Hematopoietic multipotent progenitor cell (in vitro differentiated cells): ENCODE measurements around the gene ZER1. TPM values are rescaled to one million over a fixed set of nuclear protein-coding genes. Genes with fewer than 3 reads are reported as not detected.
A peak's percentile ranks its signal among the peaks of the same experiment; 100 is the strongest.
"Not testable (repeated sequence)": the region's sequence is repeated elsewhere in the genome, so short reads cannot be mapped to it uniquely, and the experiment has no call there.

Experiments used
- DNase-seq, 3 donors: peaks; one replicate each; pipeline ENCODE4 v3.0.0-alpha.2; 2011 to 2015; ENCODE audit warnings: low read depth in 2 of 3, low spot score in 2 of 3
- total RNA-seq: library from RNA; depleted of rRNA; stranded (reverse); fragments of >200 nt; gene quantifications from one replicate; pipeline ENCODE4 v1.2.3, GENCODE V29; 2012

The ZER1 gene
- total RNA-seq, 1 donor, result 73.2 TPM

DNA sequence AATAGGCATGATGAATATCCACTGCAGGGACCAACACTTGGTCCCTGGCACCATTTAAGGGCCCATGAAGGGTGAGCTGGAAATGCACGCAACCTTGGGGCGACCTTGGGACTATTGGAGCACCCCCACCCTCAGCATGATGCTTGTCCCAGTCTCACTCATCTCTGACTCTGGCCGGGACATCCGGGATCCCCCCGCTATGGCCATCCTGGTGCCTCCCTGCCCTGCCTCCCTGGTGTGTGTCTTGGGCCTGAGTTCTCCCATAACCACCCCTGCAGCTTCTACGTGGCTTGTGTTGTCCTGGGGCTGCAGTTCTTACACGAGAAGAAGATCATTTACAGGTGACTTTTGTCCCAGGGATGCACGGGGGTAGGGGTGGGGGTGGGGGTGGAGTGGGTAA lies 53.7 kb downstream of the ZER1 start:
- no peak for DNase-seq

DNA sequence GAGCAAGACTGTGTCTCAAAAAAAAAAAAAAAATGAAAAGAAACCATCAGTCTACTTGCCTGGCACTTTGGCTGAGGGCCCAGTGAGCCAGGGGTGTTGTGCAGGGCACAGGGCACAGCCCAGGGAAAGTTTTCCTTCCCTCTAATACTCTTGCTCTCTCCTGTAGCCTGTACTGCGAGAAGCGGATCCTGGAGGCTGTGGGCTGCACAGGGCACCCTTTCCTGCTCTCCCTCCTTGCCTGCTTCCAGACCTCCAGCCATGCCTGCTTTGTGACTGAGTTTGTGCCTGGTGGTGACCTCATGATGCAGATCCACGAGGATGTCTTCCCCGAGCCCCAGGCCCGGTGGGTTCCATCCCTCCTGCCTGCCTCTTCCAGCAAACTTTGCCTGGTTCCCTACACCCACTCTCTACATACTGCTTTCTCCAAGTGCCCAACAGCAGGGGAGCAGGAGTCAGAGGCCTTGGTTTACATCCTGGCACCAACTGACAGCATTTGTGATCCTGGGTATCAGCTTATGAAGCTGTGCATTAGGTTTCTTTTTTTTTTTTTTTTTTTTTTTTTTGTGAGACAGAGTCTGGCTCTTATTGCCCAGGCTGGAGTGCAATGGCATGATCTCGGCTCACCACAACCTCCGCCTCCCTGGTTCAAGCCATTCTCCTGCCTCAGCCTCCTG lies 55.0 kb downstream of the ZER1 start:
- no peak for DNase-seq

DNA sequence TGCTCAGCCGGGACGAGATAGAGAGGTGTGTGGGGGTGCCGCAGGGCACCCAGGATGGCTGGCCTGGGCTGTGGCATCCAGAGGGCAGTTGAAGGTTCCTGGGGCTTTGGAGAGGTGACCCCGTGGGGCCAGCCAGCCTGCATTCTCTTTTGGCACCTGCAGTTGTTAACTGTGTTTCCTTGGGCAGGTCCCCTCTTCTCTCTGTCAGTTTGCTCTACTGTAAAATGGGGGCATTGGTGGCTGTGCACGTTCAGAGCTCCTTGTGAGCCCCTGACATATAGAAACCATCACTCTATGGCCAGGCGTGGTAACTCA lies 56.3 kb downstream of the ZER1 start:
- no peak for DNase-seq

DNA sequence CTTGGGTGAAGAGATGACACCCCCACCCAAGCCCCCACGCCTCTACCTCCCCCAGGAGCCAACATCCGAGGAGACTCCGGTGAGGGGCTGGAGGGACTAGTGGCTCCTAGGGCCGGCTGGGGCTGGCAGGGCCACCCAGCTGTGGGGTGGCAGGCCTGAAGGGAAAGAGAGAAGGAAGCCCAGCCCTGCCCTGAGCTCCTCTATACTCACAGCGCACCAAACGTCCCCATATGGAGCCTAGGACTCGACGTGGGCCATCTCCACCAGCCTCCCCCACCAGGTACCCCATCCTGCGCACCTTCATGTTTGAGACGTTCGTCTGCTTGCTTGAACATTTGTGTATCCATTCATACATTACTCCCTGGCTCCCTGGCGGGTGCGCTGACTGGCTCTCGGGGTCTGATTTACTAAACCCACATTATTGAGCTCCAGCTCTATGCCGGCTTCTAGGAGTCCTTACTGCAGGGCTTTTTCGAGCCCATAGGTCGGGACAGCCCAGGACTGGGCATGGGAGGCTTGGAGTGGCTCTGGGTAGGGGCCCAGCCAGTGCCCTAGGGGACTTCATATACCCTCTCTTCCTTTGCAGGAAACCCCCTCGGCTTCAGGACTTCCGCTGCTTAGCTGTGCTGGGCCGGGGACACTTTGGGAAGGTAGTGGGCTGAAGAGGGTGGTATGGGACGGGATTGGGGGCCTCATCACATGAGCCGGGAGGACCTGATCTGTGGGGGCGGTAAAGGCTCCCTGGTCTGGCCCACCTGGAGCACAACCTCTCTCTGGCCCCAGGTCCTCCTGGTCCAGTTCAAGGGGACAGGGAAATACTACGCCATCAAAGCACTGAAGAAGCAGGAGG lies 56.9 kb downstream of the ZER1 start:
- DNase-seq, result no peak

DNA sequence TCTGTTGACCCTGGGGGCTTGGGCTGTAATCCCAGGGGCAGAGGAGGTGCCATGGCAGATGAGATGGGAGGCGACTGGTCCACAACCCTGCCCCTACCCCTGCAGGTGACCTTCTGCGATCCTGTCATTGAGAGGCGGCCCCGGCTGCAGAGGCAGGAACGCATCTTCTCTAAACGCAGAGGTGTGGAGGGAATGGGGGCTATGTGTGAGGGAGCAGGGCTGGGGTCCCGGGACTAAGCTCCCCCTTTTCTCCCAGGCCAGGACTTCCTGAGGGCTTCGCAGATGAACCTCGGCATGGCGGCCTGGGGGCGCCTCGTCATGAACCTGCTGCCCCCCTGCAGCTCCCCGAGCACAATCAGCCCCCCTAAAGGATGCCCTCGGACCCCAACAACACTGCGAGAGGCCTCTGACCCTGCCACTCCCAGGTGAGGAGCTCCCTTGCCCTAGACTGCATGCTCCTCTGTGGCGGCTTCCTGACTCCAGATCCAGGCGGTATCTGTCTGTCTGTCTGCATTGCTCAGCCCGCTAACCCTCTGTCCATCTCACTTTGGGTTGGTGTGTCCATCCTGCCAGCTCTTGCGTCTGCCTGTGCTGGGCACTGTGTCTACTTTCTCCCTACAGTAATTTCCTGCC lies 57.7 kb downstream of the ZER1 start:
- DNase-seq, result no peak

DNA sequence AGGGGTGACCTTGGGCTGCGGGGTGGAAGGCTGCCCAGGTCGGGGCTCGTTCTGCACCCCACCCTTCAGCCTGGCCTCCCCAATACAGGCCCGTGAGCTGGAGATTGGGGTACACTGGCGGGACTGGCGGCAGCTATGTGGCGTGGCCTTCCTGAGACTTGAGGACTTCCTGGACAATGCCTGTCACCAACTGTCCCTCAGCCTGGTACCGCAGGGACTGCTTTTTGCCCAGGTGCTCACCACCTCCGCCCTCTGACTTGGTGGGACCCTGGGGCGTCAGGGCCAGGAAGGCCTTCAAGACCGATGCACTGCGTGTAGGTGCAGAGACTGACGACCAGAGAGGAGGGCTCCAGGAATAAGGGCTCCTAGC lies 58.3 kb downstream of the ZER1 start:
- DNase-seq, result no peak

DNA sequence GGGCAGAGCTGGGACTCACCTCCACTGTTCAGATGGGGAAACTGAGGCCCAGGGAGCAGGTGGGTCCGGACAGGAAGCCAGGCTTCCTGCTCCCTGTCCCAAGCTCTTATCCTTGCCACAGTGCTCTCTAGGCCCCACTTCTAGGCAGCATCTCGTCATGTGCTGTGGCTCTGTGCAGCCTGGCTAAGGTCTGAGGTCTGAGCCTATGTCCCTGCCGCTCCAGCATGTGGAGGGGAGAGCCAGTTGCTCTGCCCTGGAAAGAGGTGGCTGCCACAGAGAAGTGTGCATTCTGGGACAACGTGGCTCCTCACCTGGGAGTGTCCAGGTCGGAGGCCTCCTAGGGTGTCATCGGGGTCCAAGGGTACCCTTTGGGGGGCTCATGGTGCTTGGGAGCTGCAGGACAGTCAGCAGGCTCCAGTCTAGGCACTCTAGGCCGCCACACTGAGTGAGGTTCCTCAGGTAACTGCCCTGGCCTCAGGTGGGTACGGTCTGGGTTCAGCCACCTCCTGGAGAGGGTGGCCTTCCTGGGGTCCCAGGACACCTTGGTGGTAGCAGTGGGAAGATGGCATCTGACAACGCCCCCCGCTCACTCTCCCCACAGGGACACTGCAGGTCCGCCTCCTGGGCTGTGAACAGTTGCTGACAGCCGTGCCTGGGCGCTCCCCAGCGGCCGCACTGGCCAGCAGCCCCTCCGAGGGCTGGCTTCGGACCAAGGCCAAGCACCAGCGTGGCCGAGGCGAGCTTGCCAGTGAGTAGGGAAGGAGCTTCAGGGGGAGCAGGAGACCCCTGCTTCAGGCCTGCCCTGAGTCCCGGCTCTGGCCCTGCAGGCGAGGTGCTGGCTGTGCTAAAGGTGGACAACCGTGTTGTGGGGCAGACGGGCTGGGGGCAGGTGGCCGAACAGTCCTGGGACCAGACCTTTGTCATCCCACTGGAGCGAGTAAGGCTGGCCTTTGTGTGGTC lies 59.0 kb downstream of the ZER1 start:
- DNase-seq, result no peak

DNA sequence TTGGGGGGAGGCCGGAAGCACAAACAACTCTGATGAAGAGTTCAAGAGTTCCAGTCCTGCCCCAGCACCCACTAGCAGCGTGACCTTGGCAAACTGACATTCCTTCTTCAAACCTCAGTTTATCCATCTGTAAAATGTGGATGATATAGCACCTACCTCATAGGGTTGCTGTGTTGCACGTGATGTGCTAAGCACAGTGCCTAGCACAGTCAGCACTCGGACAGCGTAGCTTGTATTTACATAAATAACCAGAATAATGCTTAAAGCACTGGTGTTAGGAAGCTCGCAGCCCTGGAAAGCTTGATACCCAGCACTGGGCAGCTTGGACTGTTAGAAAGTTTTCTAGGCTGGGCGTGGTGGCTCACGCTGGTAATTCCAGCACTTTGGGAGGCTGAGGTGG lies 64.3 kb downstream of the ZER1 start:
- no peak for DNase-seq

DNA sequence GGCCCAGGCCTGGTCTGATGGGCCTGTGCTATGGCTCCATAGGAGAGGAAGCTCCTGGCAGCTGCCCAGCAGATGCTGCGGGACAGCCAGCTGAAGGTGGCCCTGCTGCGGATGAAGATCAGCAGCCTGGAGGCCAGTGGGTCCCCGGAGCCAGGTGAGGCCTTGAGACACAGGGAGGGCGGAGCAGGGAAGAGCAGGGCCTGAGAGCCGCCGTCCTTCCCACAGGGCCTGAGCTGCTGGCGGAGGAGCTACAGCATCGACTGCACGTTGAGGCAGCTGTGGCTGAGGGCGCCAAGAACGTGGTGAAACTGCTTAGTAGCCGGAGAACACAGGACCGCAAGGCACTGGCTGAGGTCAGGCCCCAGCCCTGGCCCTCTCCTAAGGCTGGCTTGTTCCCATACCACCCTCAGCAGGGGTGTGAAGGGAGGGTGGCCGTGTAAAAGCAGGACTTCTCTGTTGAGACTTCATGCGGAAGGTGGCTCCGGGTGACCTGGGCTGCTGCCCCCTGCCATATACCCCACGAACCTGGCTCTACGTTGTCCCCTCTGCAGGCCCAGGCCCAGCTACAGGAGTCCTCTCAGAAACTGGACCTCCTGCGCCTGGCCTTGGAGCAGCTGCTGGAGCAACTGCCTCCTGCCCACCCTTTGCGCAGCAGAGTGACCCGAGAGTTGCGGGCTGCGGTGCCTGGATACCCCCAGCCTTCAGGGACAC lies 64.9 kb downstream of the ZER1 start:
- DNase-seq, result no peak

DNA sequence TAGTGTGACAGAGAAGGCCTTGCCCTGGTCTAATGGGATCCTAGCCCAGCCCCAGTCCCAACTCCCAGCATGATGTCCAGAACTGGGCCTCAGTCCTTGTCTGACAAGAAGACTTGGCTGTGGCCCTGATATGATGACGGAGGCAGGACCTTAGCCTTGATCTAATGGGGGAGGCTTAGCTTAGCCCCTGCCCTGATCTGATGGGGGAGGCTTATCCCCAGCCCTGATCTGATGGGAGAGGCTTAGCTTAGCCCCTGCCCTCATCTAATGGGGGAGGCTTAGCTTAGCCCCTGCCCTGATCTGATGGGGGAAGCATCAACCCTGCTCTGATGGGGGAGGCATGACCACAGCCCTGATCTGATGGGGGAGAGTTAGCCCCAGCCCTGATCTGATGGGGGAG lies 65.7 kb downstream of the ZER1 start:
- no peak for DNase-seq

DNA sequence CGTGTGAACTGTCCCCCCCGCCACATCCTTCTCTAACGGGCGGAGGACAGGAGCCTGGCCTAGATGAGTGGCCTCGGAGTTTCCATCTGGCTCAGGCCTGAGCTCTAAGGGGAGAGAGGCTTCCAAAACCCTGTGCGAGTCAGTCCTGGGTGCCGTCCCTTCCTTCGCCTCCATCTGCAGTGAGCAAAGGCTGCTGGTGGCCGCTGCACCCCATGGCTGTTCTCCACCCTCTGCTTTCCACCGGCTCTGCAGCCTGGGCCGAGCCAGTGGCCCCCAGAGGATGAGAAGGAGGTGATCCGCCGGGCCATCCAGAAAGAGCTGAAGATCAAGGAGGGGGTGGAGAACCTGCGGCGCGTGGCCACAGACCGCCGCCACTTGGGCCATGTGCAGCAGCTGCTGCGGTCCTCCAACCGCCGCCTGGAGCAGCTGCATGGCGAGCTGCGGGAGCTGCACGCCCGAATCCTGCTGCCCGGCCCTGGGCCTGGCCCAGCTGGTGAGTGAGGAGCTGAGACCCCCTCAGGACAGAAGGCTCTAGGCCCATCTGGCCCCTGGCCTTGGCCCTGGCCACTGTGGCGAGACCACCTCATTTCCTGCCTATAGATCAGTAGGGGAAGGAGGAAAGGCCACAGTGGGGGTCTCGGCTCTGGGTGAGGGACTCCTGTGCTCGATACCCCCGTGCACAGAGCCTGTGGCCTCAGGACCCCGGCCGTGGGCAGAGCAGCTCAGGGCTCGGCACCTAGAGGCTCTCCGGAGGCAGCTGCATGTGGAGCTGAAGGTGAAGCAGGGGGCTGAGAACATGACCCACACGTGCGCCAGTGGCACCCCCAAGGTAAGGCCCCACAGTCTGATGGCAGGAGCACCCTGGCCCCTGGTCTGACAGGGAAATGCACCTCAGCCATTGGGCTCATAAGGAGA lies 66.4 kb downstream of the ZER1 start:
- DNase-seq, result no peak

DNA sequence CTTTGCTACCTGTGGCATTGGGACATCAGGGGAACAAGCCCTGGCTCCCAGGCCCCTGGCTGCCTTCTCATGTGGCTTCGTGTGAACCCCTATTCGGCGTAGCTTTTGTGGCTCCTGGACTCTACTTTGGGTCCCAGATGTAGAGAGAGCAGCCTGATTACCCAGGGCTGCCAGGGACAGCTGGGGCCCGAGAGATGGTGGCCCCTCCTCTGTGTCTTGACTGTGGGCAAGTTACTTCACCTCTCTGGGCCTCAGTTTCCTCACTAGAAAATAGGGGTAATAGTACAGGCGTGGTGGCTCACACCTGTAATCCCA lies 67.4 kb downstream of the ZER1 start:
- DNase-seq, result no peak

DNA sequence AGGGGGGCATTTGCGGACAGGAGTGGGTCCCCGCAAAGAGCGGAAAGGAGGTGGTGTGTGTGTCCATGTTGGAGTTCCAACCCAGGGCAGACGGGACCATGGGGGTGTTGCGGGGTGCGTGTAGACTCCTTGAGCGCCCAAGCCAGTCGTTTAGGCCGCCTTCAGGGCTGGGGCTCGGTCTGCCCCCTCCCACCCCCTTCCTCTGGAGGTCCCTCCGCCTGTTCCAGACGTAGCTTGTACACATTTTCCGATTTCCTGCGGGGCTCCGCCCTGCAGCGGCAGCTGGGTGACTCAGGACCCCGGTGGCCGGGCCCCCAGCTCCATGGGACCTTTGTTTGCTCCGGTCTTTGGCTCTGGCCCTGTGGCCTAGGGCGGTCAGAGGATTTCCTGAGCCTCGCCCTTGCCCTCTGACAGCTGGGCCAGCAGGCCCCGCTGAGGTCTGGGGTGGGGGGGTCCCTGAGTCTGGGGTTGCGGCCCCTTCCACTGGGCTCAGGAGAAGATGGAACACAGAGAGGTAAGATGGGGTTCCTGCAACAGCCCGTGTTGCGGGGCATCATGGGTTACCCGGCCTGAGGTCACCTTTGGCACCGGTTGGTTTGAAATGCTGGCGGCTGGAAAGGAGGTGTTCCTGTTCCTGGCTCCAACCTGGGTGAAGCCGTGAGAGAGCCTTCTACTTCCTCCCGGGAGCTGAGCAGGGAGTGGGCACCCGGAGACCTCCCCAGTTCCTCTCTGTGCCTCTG lies 67.9 kb downstream of the ZER1 start:
- DNase-seq, result no peak

DNA sequence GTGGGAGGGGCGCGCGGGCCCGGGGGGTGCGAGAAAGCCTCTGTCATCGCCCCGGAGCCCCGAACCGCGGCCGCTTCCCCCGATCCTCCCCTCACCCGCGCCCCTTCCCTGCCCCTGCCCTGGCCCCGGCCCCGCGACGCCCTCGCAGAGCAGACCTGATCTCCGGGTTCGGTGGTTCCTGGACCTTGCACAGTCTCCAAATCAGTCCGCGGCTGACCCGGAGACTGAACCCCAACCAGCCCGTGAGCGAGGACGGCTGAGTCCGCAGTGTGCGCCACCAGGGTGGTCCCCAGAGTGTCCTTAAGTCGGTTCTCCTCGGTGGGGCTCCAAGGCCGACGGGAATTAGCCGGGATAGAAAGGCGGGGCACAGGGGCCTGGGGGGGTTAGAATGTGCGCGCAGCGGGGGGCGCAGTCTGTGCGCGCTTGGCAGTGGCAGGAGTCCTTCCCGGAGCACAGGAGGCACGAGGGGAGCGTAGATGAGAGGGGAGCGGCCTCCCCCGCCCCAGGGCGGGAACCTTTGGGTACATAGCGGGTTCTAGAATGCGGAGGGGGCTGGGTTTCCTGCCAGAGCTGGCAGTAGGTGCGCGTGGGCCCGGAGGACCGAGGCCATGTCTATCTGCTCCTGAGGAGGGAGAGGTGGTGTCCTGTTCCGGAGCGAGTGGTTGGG lies 68.6 kb downstream of the ZER1 start:
- peak in 2 of 3 donors; percentile 35 to 38 for DNase-seq

DNA sequence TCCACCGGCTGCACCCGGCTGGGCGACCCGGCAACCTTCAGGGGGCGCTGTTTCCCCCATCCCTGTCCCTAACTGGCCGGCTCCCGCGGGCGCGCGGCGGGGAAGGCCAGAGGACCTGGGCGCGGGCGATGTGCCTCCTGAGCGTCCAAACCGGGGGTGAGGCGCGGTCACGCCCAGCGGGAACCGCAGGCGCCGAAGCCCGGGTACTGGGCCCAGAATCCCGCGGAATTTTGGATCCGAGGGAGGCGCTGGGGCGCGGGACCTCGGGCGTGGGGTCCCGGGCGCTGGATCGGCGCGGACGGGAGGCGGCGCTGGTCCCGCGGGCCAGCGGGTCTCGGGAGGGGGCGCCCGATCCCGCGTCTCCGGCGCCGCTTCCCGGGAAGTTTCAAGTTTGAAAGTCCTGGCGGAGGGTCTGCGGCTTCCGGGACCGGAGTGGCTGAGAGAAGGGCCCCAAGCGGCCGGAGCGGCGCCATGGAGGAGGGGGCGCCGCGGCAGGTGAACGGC lies 69.2 kb downstream of the ZER1 start, which contains the start of gene PKN3:
PKN3 (plus strand) TSS at position 59 of the 504 bp plus-strand sequence; CDS start at position 472, 413 bp downstream.
- DNase-seq, result peak; percentile 66 to 88 (median 86)

DNA sequence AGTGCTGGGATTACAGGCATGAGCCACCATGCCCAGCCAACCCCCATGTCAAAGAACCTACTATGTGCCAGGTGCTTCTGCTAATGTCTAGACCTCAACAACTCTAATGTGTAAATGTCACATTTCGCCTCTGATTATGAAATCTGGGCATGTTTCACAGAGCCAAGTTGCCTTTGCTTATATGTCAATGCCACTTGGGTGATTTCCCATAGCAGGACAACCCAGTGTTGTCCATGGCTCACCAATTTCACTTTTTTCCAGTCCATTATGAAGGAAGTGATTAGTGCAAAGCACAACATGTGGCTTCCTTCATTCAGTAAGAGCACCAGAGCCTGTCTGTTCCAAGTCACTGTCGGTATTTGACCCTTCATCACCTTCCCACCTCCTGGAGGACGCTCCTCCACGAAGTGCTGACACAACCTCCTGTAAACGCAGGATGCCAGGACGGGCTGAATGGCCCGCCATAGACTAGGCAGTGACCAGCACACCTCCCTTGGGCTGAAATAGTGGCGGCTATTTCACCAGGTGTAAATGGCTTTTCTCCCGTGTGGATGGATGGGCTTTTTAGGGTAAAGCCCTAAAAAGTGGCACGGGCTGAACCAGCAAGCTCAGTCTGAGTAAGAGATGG lies 70.4 kb downstream of the ZER1 start:
- DNase-seq, result no peak

DNA sequence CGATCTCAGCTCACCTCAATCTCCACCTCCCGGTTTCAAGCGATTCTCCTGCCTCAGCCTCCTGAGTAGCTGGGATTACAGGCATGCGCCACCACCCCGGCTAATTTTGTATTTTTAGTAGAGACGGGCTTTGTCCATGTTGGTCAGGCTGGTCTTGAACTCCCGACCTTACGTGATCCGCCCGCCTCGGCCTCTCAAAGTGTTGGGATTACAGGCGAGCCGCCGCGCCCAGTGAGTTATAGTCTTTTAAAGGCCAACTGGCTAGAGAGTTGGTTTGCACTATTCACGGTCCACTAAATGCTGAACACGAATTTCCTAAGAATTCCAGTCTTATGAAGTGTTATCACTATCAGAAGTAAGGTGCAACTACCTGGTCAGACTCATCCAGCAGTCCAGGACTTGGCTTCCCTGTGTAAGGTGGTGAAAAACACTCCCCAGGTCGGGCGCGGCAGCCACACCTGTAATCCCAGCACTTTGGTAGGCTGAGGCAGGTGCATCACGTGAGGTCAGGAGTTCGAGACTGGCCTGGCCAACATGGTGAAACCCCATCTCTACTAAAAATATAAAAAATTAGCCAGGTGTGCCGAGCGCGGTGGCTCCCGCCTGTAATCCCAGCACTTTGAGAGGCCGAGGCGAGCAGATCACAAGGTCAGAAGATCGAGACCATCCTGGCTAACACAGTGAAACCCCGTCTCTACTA lies 72.5 kb downstream of the ZER1 start:
- DNase-seq, result not testable (repeated sequence)
